Measurements from ENCODE around the gene ETFB.

GRCh38 chr19:51327066-51328001 lies 38.9 kb downstream of the ETFB start:
- no peak for TF ChIP-seq YY1 (IDR thresholded peaks at IDR 0.05; ENCODE audit: extremely low read depth, insufficient replicate concordance, low read depth, low read length)
- TF ChIP-seq, protein P1, sequence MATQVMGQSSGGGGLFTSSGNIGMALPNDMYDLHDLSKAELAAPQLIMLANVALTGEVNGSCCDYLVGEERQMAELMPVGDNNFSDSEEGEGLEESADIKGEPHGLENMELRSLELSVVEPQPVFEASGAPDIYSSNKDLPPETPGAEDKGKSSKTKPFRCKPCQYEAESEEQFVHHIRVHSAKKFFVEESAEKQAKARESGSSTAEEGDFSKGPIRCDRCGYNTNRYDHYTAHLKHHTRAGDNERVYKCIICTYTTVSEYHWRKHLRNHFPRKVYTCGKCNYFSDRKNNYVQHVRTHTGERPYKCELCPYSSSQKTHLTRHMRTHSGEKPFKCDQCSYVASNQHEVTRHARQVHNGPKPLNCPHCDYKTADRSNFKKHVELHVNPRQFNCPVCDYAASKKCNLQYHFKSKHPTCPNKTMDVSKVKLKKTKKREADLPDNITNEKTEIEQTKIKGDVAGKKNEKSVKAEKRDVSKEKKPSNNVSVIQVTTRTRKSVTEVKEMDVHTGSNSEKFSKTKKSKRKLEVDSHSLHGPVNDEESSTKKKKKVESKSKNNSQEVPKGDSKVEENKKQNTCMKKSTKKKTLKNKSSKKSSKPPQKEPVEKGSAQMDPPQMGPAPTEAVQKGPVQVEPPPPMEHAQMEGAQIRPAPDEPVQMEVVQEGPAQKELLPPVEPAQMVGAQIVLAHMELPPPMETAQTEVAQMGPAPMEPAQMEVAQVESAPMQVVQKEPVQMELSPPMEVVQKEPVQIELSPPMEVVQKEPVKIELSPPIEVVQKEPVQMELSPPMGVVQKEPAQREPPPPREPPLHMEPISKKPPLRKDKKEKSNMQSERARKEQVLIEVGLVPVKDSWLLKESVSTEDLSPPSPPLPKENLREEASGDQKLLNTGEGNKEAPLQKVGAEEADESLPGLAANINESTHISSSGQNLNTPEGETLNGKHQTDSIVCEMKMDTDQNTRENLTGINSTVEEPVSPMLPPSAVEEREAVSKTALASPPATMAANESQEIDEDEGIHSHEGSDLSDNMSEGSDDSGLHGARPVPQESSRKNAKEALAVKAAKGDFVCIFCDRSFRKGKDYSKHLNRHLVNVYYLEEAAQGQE (IDR thresholded peaks at IDR 0.05; ENCODE audit: low read depth): no peak
- no peak for TF ChIP-seq EZH2 (IDR thresholded peaks at IDR 0.05)
- no peak for TF ChIP-seq JUND (IDR thresholded peaks at IDR 0.05)
- TF ChIP-seq MAX (IDR thresholded peaks at IDR 0.05): no peak
- TF ChIP-seq EZH2phosphoT487 (IDR thresholded peaks at IDR 0.05; ENCODE audit: borderline replicate concordance): no peak
- no peak for TF ChIP-seq SIN3A (IDR thresholded peaks at IDR 0.05; ENCODE audit: low read depth)
- no peak for TF ChIP-seq RAD21 (IDR thresholded peaks at IDR 0.05; ENCODE audit: low read depth)
- peak; percentile 25; the same call in 1 of the 2 replicates for TF ChIP-seq POLR2AphosphoS5 (IDR thresholded peaks at IDR 0.05; ENCODE audit: low read depth, low read length)

Measured in HCT116 (cell line).